HG03159 (cell line): ENCODE measurements around the gene TBC1D22A.

Experiments used
- ATAC-seq: cut with Tn5 transposase; IDR thresholded peaks from one replicate; pipeline ENCODE4 v1.9.1; 2021; ENCODE audit warnings: mild to moderate bottlenecking, moderate library complexity; ENCODE audit not compliant: unreplicated experiment

Gene TBC1D22A

DNA sequence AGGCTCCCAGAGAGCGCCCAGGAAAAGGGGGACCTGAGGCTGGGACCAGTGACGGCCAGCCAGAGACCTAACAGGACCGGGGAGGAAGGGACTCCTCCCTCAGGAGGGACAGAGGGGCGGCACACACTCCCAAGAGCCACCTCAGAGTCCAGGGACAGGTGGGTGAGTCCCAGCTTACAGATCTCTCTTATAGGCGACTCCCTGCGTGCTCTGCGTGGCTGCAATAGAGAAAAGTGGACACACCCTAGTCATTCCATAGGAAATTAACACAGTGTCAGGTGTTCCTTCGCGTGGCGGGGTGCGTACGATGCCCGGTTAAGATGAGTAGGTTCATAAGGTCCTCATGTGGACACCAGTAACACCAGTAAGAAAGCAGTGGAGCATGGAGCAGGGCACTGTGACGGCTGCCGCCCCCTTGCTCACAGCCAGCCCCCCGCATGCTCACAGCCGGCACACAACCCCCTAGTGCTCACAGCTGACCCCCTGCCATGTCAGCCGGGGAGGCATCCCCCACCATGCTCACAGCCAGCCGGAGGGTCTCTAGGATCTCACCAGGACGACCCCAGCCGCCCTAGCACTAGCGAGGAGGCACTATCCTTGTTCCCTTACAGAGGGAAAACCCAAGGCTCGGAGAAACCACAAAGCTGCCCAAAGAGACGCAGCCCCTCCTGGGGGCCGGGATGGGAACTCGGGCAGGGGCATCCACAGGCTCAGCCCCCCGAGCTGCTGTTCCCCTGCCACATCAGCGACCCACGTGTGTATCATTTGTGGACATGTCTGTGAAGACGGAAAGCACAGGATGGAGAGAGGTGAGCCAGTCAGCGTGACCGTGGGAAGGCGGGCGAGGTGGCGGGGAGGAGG, 426.8 kb downstream of the TBC1D22A start:
- ATAC-seq, result no peak

DNA sequence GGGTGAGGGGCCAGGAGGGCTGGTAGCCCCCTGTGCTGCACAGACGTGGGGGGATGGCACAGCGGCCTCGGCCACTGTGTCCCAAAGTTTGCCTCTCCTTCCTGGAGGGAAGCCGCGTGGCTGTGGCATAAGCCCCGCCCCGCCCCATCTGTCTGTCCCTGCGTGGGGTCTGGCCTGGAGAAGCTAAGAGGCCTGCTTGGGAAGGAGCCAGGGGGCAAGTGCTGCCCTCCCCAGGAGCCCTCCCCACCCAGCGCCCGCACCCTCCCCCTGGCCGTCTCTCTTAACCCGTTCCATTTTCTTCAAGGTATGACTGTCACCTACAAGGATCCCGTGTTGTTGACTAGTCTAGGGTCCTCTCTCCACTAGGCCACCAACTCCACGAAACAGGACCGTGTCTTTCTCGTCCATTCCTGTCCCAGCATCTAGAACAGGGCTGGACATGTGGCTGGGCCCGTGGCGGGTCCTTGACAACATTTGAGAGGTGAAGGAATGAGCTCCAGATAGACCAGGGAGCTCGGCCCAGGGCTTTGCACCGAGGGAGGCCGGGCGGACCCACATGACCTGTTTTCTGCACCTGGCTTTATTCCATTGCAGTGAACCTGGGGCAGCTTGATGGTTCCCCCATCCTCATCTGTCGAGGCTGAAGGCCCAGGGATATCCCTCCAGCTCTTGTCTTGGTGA, 428.0 kb downstream of the TBC1D22A start:
- ATAC-seq, result no peak

DNA sequence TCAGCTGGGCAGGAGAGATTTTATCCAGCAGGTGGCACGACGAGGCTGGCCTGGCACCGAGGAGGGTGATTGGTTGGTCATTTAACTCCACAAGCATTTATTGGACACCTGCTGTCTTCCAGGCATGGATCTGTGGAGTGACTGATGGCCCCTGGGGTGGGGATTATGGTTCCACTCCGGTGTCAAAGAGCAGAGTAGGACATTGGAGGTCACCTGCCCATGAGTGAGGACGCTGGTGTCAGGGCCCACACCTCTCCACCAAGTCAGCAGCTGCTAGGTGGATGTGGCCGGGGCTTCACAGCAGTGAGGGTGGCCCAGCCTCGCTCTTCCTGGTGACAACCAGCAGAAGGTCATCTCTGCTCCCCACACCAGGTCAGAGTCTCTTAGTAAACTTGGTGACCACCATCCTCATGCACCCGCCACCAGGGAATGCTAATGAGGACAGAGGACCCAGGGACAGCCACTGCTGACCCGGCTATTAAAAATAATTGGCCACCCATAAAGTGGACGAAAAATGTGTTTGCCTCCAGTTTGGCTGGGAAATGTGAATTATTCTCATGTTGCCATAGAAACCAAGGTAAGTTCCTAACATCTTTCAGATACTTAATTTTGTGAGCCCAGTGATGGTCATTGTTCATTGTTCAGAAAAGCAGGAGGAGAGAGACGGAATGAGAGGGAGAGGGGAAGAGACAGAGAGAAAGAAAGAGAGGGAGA, 428.7 kb downstream of the TBC1D22A start:
- ATAC-seq, result no peak

DNA sequence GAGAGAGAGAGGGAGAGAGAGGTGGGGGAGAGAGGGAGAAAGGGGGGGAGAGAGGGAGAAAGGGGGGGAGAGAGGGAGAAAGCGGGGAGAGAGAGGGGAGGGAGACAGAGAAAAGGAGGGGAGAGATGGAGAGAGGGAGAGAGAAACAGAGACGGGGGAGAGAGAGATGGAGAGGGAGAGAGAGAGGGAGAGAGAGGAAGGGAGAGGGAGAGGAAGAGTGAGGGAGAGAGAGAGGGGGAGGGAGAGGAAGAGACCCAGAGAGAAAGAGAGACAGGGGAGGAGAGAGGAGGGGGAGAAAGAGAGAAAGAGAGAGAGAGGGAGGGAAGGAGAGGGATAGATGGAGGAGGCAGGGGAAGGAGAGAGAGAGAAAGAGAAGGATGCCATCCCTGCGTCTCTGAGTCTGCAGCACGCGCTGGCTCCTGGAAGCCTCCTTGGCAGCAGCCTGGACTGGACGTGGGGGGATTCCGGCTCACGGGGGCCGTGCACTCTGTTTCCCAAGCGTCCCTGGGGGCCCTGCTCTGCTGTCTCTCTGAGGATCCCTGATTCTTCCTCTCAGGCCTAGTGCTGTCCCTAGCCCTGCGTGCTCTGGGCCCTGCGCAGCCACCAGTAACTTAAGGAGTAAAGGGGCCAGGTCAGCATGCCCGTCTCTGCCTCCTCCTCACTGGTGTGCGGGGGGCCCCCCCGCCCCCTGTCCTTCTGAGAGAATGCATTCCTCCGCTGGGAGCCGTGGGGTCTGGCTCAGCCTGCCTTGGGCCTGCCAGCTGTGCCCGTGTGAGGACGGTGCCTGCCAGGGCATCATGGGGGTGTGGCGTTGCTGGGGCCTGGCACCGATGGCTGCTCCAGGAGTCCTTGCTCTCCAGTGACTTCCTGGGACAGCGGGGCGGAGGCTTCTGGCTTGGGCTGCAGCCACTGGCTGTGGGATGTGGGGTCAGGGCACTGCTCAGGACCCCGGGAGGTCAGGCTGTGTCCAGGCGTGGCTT, 429.5 kb downstream of the TBC1D22A start:
- no peak for ATAC-seq

DNA sequence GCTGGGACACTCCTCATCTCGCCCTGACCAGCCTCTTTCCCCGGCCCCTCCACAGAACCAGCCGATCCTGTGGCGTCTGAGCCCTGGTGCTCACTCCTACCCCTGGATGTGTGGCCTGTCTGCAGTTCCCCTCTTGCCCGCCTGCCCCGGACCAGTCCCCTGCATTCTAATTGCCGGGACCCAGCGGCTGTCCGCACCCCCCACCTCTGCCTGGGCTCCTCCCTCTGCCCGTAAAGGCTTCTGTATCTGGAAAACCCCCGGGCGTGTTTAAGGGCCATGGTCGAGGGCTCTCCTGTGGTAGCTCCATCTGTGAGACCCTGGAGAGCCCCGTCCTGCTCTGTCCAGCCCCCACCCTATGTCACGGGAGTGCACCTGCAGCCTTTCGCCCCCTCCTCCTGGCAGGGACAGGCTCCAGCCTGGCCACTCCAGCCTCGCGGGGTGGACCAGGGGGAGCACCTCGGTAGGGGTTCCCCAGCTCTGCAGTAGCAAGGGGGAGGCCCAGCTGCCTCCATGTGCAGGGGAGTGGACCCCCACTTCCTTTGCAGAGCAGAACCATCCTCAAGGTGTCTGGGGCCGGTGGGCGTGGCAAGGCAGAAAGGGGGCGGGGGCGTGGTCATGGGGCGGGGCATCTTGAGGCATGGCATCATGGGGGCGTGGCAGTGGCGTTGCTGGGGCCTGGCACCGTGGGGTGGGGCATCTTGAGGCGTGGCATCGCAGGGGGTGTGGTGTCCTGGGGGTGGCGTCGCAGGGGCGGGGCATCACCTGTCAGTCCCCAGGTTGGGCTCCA, 430.4 kb downstream of the TBC1D22A start:
- no peak for ATAC-seq

DNA sequence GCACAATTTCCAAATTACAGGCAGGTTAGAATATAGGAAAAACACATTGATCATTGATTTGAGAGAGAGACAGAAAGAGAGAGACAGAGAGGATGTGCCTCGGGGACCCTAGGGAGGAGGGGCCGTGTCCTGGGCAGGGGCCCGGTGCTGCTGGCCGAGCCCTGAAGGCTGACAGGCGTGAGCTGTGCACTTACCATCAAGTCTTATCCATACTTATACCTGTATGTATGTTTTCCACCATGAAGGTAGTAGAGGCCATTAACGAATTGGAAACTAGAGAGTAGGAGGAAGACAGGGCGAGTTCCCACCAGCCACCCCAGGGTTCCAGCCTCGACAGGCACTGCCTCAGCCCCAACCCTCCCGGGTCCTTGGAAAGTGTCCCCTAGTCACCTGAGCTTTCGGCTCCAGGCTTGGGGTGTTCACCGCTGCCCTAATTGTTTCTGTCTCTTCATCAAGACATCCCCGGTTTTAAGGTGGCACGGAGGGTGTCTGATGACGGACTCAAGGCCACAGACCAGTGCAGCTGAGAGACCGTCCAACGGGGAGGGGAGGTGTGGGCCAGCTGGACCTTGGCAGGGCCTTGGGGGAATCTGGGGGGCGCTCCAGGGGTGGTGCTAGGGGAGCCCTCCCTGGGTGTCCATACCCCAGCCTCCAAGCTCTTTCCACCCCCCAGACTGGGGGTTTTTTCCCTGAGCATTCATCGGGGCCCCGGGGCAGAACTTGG, 431.3 kb downstream of the TBC1D22A start:
- ATAC-seq, result no peak

DNA sequence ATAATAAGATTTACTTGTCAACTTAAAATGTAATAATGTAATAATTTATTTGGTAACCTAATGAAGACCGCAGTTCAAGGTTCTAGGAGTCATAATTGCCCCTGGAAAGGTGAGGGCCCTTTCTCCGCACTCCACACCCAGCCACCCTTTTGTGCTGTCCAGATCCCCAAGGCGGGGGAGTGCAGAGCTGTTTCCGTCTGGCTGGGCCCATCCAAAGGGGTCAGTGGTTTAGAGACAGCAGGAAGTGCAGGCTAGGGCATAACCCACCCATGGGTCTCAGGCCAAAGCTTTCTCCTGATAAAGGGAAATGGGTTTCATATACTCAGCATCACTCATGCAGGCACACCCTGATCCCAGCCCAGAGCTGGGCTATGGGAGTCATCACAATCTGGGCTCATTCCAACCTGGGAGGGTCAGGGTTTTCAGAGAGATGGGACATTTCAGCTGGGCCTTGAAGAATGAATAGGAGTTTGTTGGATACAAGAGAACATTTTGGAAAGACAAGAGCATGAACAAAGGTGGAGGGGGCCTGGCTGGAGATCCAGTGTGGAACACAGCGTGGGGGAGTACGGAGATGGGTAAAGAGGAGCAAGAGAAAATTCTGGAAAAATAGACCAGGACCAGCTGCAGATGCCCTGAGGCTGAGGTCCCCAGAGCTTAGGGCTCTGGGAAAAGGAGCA, 432.2 kb downstream of the TBC1D22A start:
- ATAC-seq, result no peak

DNA sequence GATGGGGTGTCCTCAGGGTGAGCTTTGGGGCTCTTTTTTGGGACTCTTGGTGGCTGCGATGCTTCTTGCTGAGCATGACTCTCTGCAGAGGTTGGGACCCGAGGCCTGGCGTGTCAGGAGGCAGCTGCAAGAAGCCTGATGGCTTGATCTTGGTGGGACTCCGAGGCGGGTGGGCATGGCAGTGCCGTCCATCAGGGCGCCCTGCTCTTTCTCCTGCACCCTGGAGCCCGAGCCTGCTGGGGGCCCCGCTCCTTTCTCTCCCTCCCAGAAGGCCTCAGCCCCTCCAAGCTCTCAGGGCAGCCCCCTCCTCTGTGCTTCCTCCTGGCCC, 432.7 kb downstream of the TBC1D22A start:
- no peak for ATAC-seq

DNA sequence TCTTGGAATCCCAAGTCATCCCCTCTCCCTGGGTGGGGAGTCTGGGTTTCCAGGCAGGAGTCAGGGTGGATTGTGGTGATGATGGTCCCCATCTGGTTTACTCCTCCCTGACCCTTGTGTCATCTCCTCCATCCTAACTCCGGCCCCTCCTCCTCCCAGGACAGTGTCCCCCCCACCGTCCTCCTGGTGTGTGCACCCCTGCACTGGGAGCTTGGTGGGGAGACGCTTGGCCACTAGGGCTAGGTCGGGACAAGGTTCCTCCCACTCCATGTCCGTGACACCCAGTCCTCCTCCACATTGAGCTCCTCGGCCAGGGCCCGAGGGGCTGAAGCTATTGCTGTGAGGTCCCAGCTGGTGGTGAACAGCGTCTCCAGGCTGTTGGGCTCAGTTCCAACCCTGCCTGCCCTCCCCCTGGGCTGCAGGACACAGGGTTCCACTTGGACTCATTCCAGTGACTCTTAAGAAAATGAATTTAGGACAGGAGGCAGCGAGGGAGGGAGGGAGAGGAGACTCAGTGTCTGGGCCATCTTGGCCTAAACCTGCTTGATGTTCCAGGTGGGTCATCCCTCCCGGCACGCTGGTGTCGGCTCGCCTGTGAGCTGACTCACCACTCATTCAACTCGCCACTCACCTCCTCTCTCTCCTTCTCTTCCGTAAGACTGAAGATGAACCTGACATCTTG, 433.2 kb downstream of the TBC1D22A start:
- no peak for ATAC-seq

DNA sequence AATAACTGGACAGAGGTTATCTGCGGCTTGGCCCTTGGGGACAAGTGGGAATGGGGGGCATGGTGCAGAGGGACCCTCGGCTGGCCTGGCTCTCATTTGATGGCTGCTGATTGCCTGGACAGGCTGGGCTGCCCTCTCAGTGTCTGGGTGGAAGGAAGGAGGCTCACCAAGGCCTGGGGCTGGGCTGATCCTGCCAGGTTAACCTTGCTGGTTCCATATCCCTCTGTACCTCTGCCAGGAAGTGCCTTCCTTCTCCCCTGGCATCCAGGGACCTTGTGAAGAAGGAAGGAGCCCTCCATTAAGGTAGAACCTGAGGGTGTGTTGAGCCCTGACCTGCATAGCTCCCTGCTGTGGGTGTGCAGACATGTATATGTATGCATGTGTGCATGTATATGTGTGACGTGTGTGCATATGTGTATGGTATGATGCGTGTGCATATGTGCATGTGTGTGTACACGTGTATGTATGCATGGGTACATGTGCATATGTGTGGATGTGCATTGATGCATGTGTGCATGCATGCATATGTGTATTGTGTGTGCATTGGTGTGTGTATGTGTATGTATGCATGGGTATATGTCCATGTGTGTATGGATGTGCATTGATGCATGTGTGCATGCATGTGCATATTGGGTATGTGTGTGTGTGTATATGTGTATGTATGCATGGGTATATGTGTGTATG, 433.9 kb downstream of the TBC1D22A start:
- no peak for ATAC-seq

DNA sequence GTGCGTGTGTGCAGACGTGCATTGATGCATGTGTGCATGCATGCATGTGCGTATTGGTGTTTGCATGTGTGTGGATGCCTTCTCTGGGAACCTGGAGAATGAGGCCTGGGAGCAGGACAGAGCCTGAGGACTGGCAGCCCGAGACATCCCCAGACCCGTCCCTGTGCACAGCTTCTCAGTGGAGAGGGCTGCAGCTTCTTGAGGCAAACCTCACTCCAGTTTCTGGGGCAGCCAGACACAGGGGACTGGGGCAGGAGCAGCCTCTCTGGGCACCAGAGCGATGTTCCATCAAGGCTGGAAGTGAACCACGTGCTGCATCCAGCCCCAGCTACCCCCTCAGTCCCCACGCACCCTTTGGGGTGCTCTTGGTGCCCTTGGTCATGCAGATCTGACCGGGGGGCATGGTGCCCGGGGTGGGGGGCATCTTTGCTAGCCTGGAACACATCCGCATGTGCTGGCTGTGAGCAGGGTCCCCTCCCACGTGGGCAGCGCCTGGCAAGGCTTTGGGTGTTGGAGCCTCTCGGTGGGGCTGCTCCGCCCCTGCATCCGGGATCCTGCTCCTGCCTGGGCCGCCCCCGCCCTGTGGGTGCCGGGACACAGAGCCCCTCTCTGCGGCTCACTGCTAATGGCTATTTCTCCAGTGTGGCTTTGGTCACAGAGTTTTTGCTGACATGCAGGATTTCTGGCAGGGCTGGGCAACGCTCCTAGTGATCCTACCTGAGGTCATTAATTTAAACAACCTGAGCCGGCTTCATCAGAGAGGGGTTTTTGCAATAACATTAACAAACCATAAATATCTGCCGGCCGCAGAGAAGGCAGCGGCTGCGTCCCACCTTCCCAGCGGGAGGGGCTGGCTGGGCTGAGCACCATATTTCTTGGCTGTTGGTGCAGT, 434.7 kb downstream of the TBC1D22A start:
- no peak for ATAC-seq

DNA sequence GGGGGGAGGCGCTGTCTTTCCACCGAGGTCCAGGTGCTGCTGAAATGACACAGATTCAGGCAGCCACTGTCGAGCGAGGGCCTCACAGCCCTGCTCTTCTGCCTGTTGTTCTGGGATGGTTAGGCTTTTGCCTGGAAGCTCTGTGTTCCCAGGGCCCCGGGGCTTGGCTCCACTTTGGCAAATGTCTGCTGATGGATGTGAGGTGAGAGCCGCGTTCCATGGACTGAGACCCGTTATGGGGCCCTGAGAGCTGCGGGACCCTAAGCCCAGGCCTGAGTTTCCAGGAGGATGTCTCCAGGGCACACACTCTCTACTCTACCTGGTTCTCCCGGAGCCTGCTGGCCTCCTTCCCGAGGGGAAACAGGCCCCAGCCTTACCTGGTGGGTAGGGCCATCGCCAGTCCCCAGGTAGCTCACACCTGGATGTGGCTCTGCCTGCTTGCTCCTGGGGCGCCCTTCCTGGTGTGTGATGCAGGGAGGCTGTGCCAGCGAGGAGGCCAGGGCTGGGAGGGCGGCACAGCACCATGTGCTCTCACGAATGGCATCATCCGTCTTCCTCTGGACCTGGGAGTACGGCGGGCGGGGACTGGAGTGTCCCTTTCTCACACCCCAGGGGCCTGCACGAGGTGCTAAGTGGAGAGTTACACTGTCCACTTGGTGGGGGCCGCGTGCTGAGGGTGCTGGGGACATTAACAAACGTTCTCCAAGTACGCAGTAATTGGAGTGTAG, 435.5 kb downstream of the TBC1D22A start:
- no peak for ATAC-seq

DNA sequence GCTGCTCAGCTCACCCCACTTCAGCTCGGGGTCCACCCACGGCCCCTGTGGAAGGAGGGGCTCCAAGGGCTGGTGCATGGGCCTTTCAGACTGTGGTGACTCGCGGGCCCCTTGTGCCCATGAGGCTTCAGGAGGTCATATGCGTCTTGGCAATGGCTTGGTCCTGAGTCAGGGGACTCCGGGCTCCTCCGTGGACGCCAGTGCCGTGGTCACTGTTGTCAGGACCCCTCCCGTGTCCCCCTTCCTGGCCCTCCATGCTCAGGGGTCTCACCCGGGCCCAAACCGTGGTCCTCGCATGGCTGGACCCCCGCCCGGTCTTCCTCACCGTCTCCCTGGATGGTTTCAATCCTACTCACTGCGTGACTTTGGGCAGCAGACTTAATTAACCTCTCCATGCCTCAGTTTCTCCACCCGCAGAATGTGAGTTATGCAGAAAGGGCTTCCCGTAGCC, 436.4 kb downstream of the TBC1D22A start:
- ATAC-seq, result no peak

DNA sequence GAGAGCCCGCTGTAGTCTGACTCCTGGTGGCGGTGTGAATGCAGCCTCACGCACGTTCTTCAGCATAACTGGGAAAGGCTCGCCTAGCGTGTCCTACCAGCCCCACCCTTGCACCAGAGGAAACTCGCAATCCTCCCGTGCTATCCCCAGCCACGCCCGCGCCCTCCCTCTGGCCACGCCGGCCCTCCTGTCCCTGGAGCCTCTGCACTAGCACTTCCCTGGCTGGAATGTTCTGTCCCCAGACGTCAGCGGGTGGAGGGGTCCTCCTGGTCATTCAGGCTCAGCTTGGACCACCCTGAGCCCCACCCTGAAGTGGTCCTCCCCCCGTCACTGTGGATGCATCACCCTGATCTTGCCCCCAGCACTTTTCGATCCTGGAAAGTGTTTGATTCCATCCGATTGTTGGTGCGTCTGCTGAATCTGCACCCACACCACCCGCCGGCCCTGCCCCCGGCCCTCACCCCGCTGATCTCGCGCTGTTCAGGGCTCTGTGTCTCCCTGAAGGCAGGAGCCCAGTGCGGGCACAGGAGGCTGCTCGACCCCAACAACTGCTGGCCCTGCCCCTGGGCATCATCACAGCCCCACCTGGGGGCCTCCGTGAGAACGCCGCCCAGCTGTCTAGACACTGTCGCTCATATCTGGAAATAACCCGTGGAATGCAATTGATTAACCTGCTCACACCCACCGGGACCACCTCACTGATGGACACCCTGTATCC, 437.0 kb downstream of the TBC1D22A start:
- no peak for ATAC-seq

DNA sequence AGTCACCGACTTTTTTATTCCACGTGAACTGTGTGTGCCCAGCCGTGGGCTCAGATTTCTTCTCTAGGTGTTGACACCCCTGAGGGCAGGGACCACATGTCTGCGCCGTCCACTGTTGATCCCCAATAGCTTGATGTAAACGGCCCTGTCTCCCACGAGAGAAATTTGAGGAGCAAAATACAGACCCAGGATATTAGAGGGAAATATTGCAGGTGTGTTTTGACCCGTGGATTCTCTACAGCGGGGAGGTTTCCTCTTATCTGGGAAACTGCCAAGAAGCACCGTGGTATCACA, 437.5 kb downstream of the TBC1D22A start:
- ATAC-seq, result no peak
